Esophagus muscularis mucosa (tissue), 4 donors: ENCODE data around the gene PAPLN. TPM values are rescaled to one million over a fixed set of nuclear protein-coding genes. Genes with fewer than 3 reads are reported as not detected.
A peak's percentile ranks its signal among the peaks of the same experiment; 100 is the strongest.

Experiments
- DNase-seq: peaks from one replicate; pipeline ENCODE4 v3.0.0-alpha.2; 2017; ENCODE audit errors: extremely low spot score
- H3K27ac ChIP-seq, 4 donors: fragments of 200-600 bp; sonication (generic); replicated peaks in 1 of 4; 1 replicate in 3 of 4; 2 replicates in 1 of 4; pipeline ENCODE4 v1.5.1; 2016 to 2019; ENCODE audit warnings: mild to moderate bottlenecking in 1 of 4
- H3K27me3 ChIP-seq, 4 donors: fragments of 200-600 bp; sonication (generic); one replicate each; pipeline versions ENCODE4 v1.5.1 to v1.6.0; 2016 to 2019
- H3K36me3 ChIP-seq, 4 donors: fragments of 200-600 bp; sonication (generic); one replicate each; pipeline ENCODE4 v1.5.1; 2016 to 2019
- H3K4me1 ChIP-seq, 4 donors: fragments of 200-600 bp; sonication (generic); one replicate each; pipeline ENCODE4 v1.5.1; 2016 to 2019
- H3K4me3 ChIP-seq, 4 donors: fragments of 200-600 bp; sonication (generic); 1 replicate in 2 of 4; 2 replicates in 2 of 4; pipeline ENCODE4 v1.5.1; 2016 to 2019; ENCODE audit warnings: mild to moderate bottlenecking in 4 of 4, moderate library complexity in 1 of 4
- H3K9me3 ChIP-seq, 4 donors: fragments of 200-600 bp; sonication (generic); 1 replicate in 3 of 4; 2 replicates in 1 of 4; pipeline ENCODE4 v1.5.1; 2016 to 2019
- CTCF ChIP-seq, 3 experiments: fragments of 200-600 bp in 2 of 3; fragments of 450-650 bp in 1 of 3; sonication (generic) in 2 of 3; IDR thresholded peaks; one replicate each; pipeline ENCODE4 v1.5.1; 2017 to 2019; ENCODE audit warnings: antibody characterized with exemption in 3 of 3, mild to moderate bottlenecking in 2 of 3, moderate library complexity in 1 of 3
- EP300 ChIP-seq: sonication (generic); formaldehyde crosslinking; IDR thresholded peaks from one replicate; pipeline ENCODE4 v1.6.1; 2017; ENCODE audit warnings: antibody characterized with exemption
- POLR2A ChIP-seq: fragments of 450-650 bp; IDR thresholded peaks from one replicate; pipeline ENCODE4 v1.6.1; 2017; ENCODE audit warnings: antibody characterized with exemption, moderate library complexity, mild to moderate bottlenecking, low read depth
- POLR2AphosphoS5 ChIP-seq, 2 donors: sonication (generic); formaldehyde crosslinking; IDR thresholded peaks; one replicate each; pipeline ENCODE4 v1.6.1; 2017; ENCODE audit warnings: antibody characterized with exemption in 2 of 2
- WGBS: methylation state at CpG from one replicate; pipeline ENCODE4 v1.1.5; 2018; 5-methylcytosine and 5-hydroxymethylcytosine counted together
- intact Hi-C: fragments of 100-400 bp; cut with DNase I; formaldehyde crosslinking; loops from one replicate; pipeline ENCODE4 v1.15.1; 2023
- total RNA-seq, 4 donors: library from RNA; depleted of rRNA; stranded (reverse); fragments of >200 nt; gene quantifications; one replicate each; pipeline versions ENCODE4 v1.1.0 to v1.2.1, GENCODE V29; 2016

Gene PAPLN
- total RNA-seq, 4 donors from 2014 or later, result 12.0 to 43.5 (median 24.1) TPM

- Histone ChIP-seq H3K36me3 (peaks cover 14 to 73% (median 52%) of the 10 kb centered on the region in 4 donors), H3K4me1 (peaks cover 0 to 34% (median 22%) of the 10 kb centered on the region in 4 donors), H3K27me3 (no peaks in the 10 kb centered on the region), H3K9me3 (no peaks in the 10 kb centered on the region), H3K27ac (no peak overlapping the region), H3K4me3 (no peak overlapping the region)
- no peak for DNase-seq
- TF ChIP-seq EP300 (no peak), POLR2A (no peak), POLR2AphosphoS5 (IDR thresholded peaks at IDR 0.05) (no peak), CTCF (IDR thresholded peaks at IDR 0.05) (no peak)
- WGBS, result 92% methylated on average over 2 of the region's 2 CpGs
- intact Hi-C loops, result no loop called here
Observed at GRCh38 chr14:73286598-73286997, 49.3 kb downstream of the PAPLN start.

GRCh38 chr14:73287071-73287470 is 49.8 kb downstream of the PAPLN start:
- no peaks in the 10 kb centered on the region for H3K9me3 ChIP-seq
- TF ChIP-seq POLR2AphosphoS5 (IDR thresholded peaks at IDR 0.05) (no peak), EP300 (no peak), CTCF (IDR thresholded peaks at IDR 0.05) (no peak), POLR2A (no peak)
- intact Hi-C loops, result no loop called here
- 85% methylated on average over 5 of the region's 5 CpGs for WGBS
- peaks cover 0 to 34% (median 22%) of the 10 kb centered on the region in 4 donors for H3K4me1 ChIP-seq
- H3K27ac ChIP-seq, result no peak overlapping the region
- peaks cover 19 to 73% (median 52%) of the 10 kb centered on the region in 4 donors for H3K36me3 ChIP-seq
- no peaks in the 10 kb centered on the region for H3K27me3 ChIP-seq
- no peak for DNase-seq
- no peak overlapping the region for H3K4me3 ChIP-seq

- H3K27me3 ChIP-seq, result no peaks in the 10 kb centered on the region
- whole genome bisulfite sequencing, result 35% methylated on average over 3 of the region's 3 CpGs
- H3K4me3 ChIP-seq, result no peak overlapping the region
- DNase-seq, result no peak
- peaks cover 0 to 34% (median 22%) of the 10 kb centered on the region in 4 donors for H3K4me1 ChIP-seq
- peak overlapping the region in 3 of 4 donors; percentile 6 to 56 (median 33) for H3K27ac ChIP-seq
- peaks cover 15 to 64% (median 42%) of the 10 kb centered on the region in 4 donors for H3K36me3 ChIP-seq
- intact Hi-C loops, result no loop called here
- TF ChIP-seq POLR2AphosphoS5 (IDR thresholded peaks at IDR 0.05) (no peak), POLR2A (no peak), EP300 (no peak), CTCF (IDR thresholded peaks at IDR 0.05) (no peak)
- H3K9me3 ChIP-seq, result no peaks in the 10 kb centered on the region
Observed at GRCh38 chr14:73289308-73289707, 52.0 kb downstream of the PAPLN start.

GRCh38 chr14:73289729-73290128 is 52.4 kb downstream of the PAPLN start:
- no peak overlapping the region for H3K4me3 ChIP-seq
- H3K4me1 ChIP-seq, result peaks cover 0 to 34% (median 22%) of the 10 kb centered on the region in 4 donors
- H3K9me3 ChIP-seq, result no peaks in the 10 kb centered on the region
- DNase-seq, result no peak
- intact Hi-C loops, result no loop called here
- no peak for TF ChIP-seq EP300
- no peak for TF ChIP-seq POLR2AphosphoS5 (IDR thresholded peaks at IDR 0.05)
- no peak for TF ChIP-seq CTCF (IDR thresholded peaks at IDR 0.05)
- TF ChIP-seq POLR2A, result no peak
- peaks cover 15 to 60% (median 41%) of the 10 kb centered on the region in 4 donors for H3K36me3 ChIP-seq
- H3K27ac ChIP-seq, result peak overlapping the region in 3 of 4 donors; percentile 6 to 56 (median 33)
- 61% methylated on average over 3 of the region's 3 CpGs for WGBS
- H3K27me3 ChIP-seq, result no peaks in the 10 kb centered on the region

GRCh38 chr14:73290279-73290678 is 53.0 kb downstream of the PAPLN start:
- intact Hi-C loops, result no loop called here
- no peaks in the 10 kb centered on the region for H3K9me3 ChIP-seq
- H3K36me3 ChIP-seq, result peaks cover 15 to 54% (median 36%) of the 10 kb centered on the region in 4 donors
- TF ChIP-seq CTCF (IDR thresholded peaks at IDR 0.05) (no peak), POLR2A (no peak), POLR2AphosphoS5 (IDR thresholded peaks at IDR 0.05) (no peak), EP300 (no peak)
- H3K4me3 ChIP-seq, result no peak overlapping the region
- no peak for DNase-seq
- 59% methylated on average over 4 of the region's 4 CpGs for WGBS
- no peaks in the 10 kb centered on the region for H3K27me3 ChIP-seq
- H3K27ac ChIP-seq, result peak overlapping the region in 3 of 4 donors; percentile 8 to 56 (median 27)
- H3K4me1 ChIP-seq, result peaks cover 0 to 34% (median 22%) of the 10 kb centered on the region in 4 donors
